COR-L47 (cell line): Measurements from ENCODE around the gene CRYZ.
A peak's percentile ranks its signal among the peaks of the same experiment; 100 is the strongest.
"Not testable (repeated sequence)": the region's sequence is repeated elsewhere in the genome, so short reads cannot be mapped to it uniquely, and the experiment has no call there.

ENCODE experiments used
- DNase-seq: peaks from one replicate; lab custom pipeline; 2025; lab: John Stamatoyannopoulos, UW

Gene CRYZ

GRCh38 chr1:74732960-74733603 lies at the start of gene CRYZ, which contains the start of gene TYW3:
Gene CRYZ (minus strand): TSS chr1:74733050. CDS start chr1:74724821, 8,229 bp downstream.
Gene TYW3 (plus strand): TSS chr1:74733152. CDS start chr1:74733245, 93 bp downstream.
- DNase-seq: peak; percentile 93

- no peak for DNase-seq
Observed at GRCh38 chr1:74780594-74780993, 47.7 kb upstream of the CRYZ start.

GRCh38 chr1:74779750-74780149 lies 46.9 kb upstream of the CRYZ start:
- no peak for DNase-seq

GRCh38 chr1:74777525-74777924 lies 44.7 kb upstream of the CRYZ start:
- DNase-seq: no peak

GRCh38 chr1:74775735-74776134 lies 42.9 kb upstream of the CRYZ start:
- peak; percentile 20 for DNase-seq

- peak; percentile 68 for DNase-seq
Observed at GRCh38 chr1:74773582-74773981, 40.7 kb upstream of the CRYZ start.

- DNase-seq: no peak
Observed at GRCh38 chr1:74772945-74773344, 40.1 kb upstream of the CRYZ start.

GRCh38 chr1:74771913-74772515 lies 39.2 kb upstream of the CRYZ start:
- DNase-seq: peak; percentile 55

- DNase-seq: no peak
Observed at GRCh38 chr1:74767490-74767889, 34.6 kb upstream of the CRYZ start.

GRCh38 chr1:74766579-74766978 lies 33.7 kb upstream of the CRYZ start:
- no peak for DNase-seq

GRCh38 chr1:74763807-74764206 lies 31.0 kb upstream of the CRYZ start:
- DNase-seq: no peak

- DNase-seq: not testable (repeated sequence)
Observed at GRCh38 chr1:74756650-74757049, 23.8 kb upstream of the CRYZ start.

- DNase-seq: no peak
Observed at GRCh38 chr1:74755475-74755874, 22.6 kb upstream of the CRYZ start.

- no peak for DNase-seq
Observed at GRCh38 chr1:74753104-74753503, 20.3 kb upstream of the CRYZ start.

- DNase-seq: no peak
Observed at GRCh38 chr1:74748960-74749359, 16.1 kb upstream of the CRYZ start.

GRCh38 chr1:74745247-74745646 lies 12.4 kb upstream of the CRYZ start:
- DNase-seq: not testable (repeated sequence)

GRCh38 chr1:74740307-74740980 lies 7.6 kb upstream of the CRYZ start:
- DNase-seq: not testable (repeated sequence)

- DNase-seq: no peak
Observed at GRCh38 chr1:74737333-74737732, 4.5 kb upstream of the CRYZ start.

- peak; percentile 64 for DNase-seq
Observed at GRCh38 chr1:74733604-74734484, 994 bp upstream of the CRYZ start.

- not testable (repeated sequence) for DNase-seq
Observed at GRCh38 chr1:74732071-74732946, 541 bp downstream of the CRYZ start.

GRCh38 chr1:74731399-74732052 lies 1.3 kb downstream of the CRYZ start:
- no peak for DNase-seq
